Gastrocnemius medialis (tissue), 4 donors: ENCODE data around the gene SLC22A17. TPM values are rescaled to one million over a fixed set of nuclear protein-coding genes. Genes with fewer than 3 reads are reported as not detected.
A peak's percentile ranks its signal among the peaks of the same experiment; 100 is the strongest.

ENCODE experiments used
- ATAC-seq, 2 donors: fragments of 150-250 bp; one replicate each; pipeline ENCODE4 v1.9.1; 2016
- DNase-seq, 2 donors: peaks; one replicate each; pipeline ENCODE4 v3.0.0-alpha.2; 2019
- H3K27ac ChIP-seq, 4 donors: fragments of 200-600 bp; sonication (generic); 1 replicate in 1 of 4; 2 replicates in 3 of 4; pipeline ENCODE4 v1.5.1; 2016 to 2018; ENCODE audit warnings: mild to moderate bottlenecking in 2 of 4, moderate library complexity in 1 of 4
- H3K27me3 ChIP-seq, 3 donors: fragments of 200-600 bp; sonication (generic) in 2 of 3; 1 replicate in 1 of 3; 2 replicates in 2 of 3; pipeline versions ENCODE4 v1.5.1 to v1.6.0; 2016 to 2019; ENCODE audit warnings: mild to moderate bottlenecking in 1 of 3, moderate library complexity in 1 of 3
- H3K36me3 ChIP-seq, 2 donors: fragments of 200-600 bp; sonication (generic) in 1 of 2; one replicate each; pipeline ENCODE4 v1.5.1; 2017 to 2018
- H3K4me1 ChIP-seq, 2 donors: fragments of 200-600 bp; sonication (generic) in 1 of 2; one replicate each; pipeline ENCODE4 v1.5.1; 2016 to 2017; ENCODE audit warnings: mild to moderate bottlenecking in 2 of 2
- H3K4me3 ChIP-seq, 4 donors: fragments of 200-600 bp; sonication (generic) in 3 of 4; 1 replicate in 1 of 4; 2 replicates in 3 of 4; pipeline ENCODE4 v1.5.1; 2016 to 2019; ENCODE audit warnings: mild to moderate bottlenecking in 2 of 4
- H3K9me3 ChIP-seq, 3 donors: fragments of 200-600 bp; sonication (generic) in 2 of 3; 1 replicate in 1 of 3; 2 replicates in 2 of 3; pipeline ENCODE4 v1.5.1; 2016 to 2019
- POLR2A ChIP-seq, 2 donors: fragments of 450-650 bp; IDR thresholded peaks; one replicate each; pipeline ENCODE4 v1.6.1; 2017; ENCODE audit warnings: antibody characterized with exemption in 2 of 2, mild to moderate bottlenecking in 2 of 2, moderate library complexity in 2 of 2
- in situ Hi-C, 4 donors: fragments of 200-750 bp; cut with MboI; loops; one replicate each; pipeline versions ENCODE4 v1.15.0 to v1.8.0; 2017; ENCODE audit warnings: low sequenced_read_pairs in 4 of 4
- intact Hi-C: fragments of 100-400 bp; cut with DNase I; formaldehyde crosslinking; loops from one replicate; pipeline ENCODE4 v1.15.1; 2023; ENCODE audit warnings: low total_unique reads
- total RNA-seq, 4 donors: library from RNA; depleted of rRNA; stranded (reverse); fragments of >200 nt; gene quantifications; one replicate each; pipeline versions ENCODE4 v1.1.0 to v1.2.3, GENCODE V29; 2016
- TF ChIP-seq, protein P1 (sequence below), 5 experiments: fragments of 450-650 bp in 3 of 5; fragments of 200-600 bp in 2 of 5; sonication (generic) in 2 of 5; IDR thresholded peaks in 4 of 5; conservative IDR thresholded peaks in 1 of 5; 1 replicate in 4 of 5; 2 replicates in 1 of 5; pipeline ENCODE4 v1.5.1; 2016 to 2019; ENCODE audit warnings: antibody characterized with exemption in 5 of 5, mild to moderate bottlenecking in 3 of 5, moderate library complexity in 3 of 5

The SLC22A17 gene
- total RNA-seq, 4 donors from 2014 or later, result 0.68 to 2.7 (median 1.4) TPM

DNA sequence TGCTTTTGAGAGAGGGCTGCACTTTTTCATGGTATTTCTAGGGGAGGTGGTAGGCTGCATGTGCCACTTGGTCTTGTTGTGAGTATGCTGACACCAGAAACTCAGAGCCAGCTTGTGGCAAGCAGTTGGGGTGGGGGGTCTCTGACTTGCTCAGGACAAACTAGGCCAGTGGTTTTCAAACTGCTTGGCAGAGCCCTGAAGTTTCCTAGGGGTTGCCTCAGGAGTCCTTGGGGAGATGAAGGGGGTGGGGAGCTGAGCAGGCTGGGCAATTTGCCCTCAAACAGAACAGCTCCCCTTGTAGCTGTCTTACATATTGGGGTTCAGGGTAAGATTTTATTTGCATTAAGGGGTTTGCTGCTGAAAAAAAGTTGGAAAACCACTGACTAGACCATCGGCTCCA lies 42.1 kb downstream of the SLC22A17 start:
- ATAC-seq, result no peak
- Histone ChIP-seq H3K27me3 (no peaks in the 10 kb centered on the region), H3K4me3 (no peak overlapping the region), H3K9me3 (no peaks in the 10 kb centered on the region), H3K36me3 (peaks cover 0 to 26% of the 10 kb centered on the region in 2 donors), H3K4me1 (peaks cover 18 to 19% of the 10 kb centered on the region in 2 donors), H3K27ac (no peak overlapping the region)
- TF ChIP-seq POLR2A (IDR thresholded peaks at IDR 0.05), result no peak
- TF ChIP-seq, protein P1, sequence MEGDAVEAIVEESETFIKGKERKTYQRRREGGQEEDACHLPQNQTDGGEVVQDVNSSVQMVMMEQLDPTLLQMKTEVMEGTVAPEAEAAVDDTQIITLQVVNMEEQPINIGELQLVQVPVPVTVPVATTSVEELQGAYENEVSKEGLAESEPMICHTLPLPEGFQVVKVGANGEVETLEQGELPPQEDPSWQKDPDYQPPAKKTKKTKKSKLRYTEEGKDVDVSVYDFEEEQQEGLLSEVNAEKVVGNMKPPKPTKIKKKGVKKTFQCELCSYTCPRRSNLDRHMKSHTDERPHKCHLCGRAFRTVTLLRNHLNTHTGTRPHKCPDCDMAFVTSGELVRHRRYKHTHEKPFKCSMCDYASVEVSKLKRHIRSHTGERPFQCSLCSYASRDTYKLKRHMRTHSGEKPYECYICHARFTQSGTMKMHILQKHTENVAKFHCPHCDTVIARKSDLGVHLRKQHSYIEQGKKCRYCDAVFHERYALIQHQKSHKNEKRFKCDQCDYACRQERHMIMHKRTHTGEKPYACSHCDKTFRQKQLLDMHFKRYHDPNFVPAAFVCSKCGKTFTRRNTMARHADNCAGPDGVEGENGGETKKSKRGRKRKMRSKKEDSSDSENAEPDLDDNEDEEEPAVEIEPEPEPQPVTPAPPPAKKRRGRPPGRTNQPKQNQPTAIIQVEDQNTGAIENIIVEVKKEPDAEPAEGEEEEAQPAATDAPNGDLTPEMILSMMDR (IDR thresholded peaks at IDR 0.05 in 4 of 5, conservative IDR thresholded peaks at IDR 0.05 in 1 of 5), result no peak
- intact Hi-C loops (no loop called here), in situ Hi-C loops (loop anchor here in 2 of 4 donors (25.0 kb wide), 3 partner anchors 723 to 1127 kb away; partner anchors contain the start of genes ABHD4 (in 1 of the 2), CBLN3 (in 1 of the 2), DAD1 (in 1 of the 2) and EMC9 (in 1 of the 2))
- no peak for DNase-seq

DNA sequence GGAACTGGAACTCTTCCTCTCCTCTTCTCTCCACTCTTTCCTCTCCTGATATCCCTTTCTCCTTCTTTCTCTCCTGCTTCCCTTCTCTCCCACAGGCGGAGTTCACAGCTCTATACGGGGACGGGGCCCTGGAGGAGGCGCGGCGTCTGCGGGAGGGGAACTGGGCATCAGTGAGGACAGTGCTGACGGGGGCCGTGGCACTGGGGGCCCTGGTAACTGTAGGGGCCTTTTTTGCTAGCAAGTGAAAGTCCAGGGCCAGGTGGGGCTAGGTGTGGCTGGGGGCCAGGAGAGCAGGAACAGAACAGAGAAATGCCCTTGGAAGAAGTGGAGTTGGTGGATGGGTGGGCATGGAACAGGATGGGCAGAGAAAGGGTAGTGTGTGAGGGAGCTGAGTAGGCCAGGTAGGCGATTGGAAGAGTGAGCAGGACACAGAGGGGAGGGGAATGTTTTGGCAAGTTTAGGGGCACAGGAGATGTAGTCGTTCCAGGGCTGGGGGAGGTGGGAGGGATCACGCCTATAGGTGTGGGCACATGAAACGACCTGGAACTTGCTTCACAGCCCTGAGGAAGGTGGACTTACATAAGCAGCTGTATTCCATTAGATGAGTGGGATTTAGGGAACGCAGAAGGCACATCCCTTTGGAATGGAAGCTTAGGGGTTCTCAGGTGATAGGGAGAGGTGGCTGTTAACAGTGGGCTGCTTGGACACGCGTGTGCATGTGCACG lies 43.8 kb downstream of the SLC22A17 start:
- DNase-seq, result no peak
- no peaks in the 10 kb centered on the region for H3K9me3 ChIP-seq
- intact Hi-C loops (loop anchor here (10.0 kb wide), 1 partner anchor 714 kb away; the partner anchor contains the start of gene ABHD4), in situ Hi-C loops (loop anchor here in 2 of 4 donors (25.0 kb wide), 3 partner anchors 722 to 1128 kb away; partner anchors contain the start of genes ABHD4 (in 1 of the 2), CBLN3 (in 1 of the 2), DAD1 (in 1 of the 2) and EMC9 (in 1 of the 2))
- no peak for TF ChIP-seq POLR2A (IDR thresholded peaks at IDR 0.05)
- TF ChIP-seq, protein P1 (IDR thresholded peaks at IDR 0.05 in 4 of 5, conservative IDR thresholded peaks at IDR 0.05 in 1 of 5), result no peak
- no peaks in the 10 kb centered on the region for H3K27me3 ChIP-seq
- H3K27ac ChIP-seq, result no peak overlapping the region
- peaks cover 19 to 20% of the 10 kb centered on the region in 2 donors for H3K4me1 ChIP-seq
- no peak for ATAC-seq
- H3K4me3 ChIP-seq, result no peak overlapping the region
- H3K36me3 ChIP-seq, result peaks cover 0 to 26% of the 10 kb centered on the region in 2 donors

- no peak for DNase-seq
- intact Hi-C loops, result loop anchor here (10.0 kb wide), 1 partner anchor 713 kb away; the partner anchor contains the start of gene ABHD4
- in situ Hi-C loops, result loop anchor here in 2 of 4 donors (25.0 kb wide), 3 partner anchors 721 to 1129 kb away; partner anchors contain the start of genes ABHD4 (in 1 of the 2), CBLN3 (in 1 of the 2), DAD1 (in 1 of the 2) and EMC9 (in 1 of the 2)
- Histone ChIP-seq H3K27me3 (no peaks in the 10 kb centered on the region), H3K9me3 (no peaks in the 10 kb centered on the region), H3K27ac (peak overlapping the region; percentile 85 to 90 (median 86)), H3K4me3 (peak overlapping the region in 3 of 4 donors; percentile 66 to 75 (median 69)), H3K4me1 (peaks cover 21 to 23% of the 10 kb centered on the region in 2 donors), H3K36me3 (peaks cover 0 to 26% of the 10 kb centered on the region in 2 donors)
- no peak for TF ChIP-seq POLR2A (IDR thresholded peaks at IDR 0.05)
- TF ChIP-seq, protein P1 (IDR thresholded peaks at IDR 0.05 in 4 of 5, conservative IDR thresholded peaks at IDR 0.05 in 1 of 5), result no peak
- ATAC-seq, result no peak
These were observed 44.7 kb downstream of the SLC22A17 start for GRCh38 chr14:23307687-23308644.

- peaks cover 0 to 26% of the 10 kb centered on the region in 2 donors for H3K36me3 ChIP-seq
- H3K4me1 ChIP-seq, result peaks cover 23 to 27% of the 10 kb centered on the region in 2 donors
- peak overlapping the region; percentile 66 to 75 (median 68) for H3K4me3 ChIP-seq
- no peak for ATAC-seq
- TF ChIP-seq, protein P1 (IDR thresholded peaks at IDR 0.05 in 4 of 5, conservative IDR thresholded peaks at IDR 0.05 in 1 of 5), result no peak
- no peak for TF ChIP-seq POLR2A (IDR thresholded peaks at IDR 0.05)
- intact Hi-C loops (loop anchor here (10.0 kb wide), 1 partner anchor 712 kb away; the partner anchor contains the start of gene ABHD4), in situ Hi-C loops (loop anchor here in 2 of 4 donors (25.0 kb wide), 3 partner anchors 720 to 1130 kb away; partner anchors contain the start of genes ABHD4 (in 1 of the 2), CBLN3 (in 1 of the 2), DAD1 (in 1 of the 2) and EMC9 (in 1 of the 2))
- DNase-seq, result no peak
- no peaks in the 10 kb centered on the region for H3K27me3 ChIP-seq
- peak overlapping the region; percentile 85 to 90 (median 86) for H3K27ac ChIP-seq
- H3K9me3 ChIP-seq, result no peaks in the 10 kb centered on the region
These were observed 45.5 kb downstream of the SLC22A17 start for GRCh38 chr14:23307146-23307530.
